HK-2 (cell line): ENCODE measurements around the gene APOBEC3G.

Source experiments
- DNase-seq: peaks from one replicate; pipeline ENCODE4 v3.0.0-alpha.2; 2018; ENCODE audit not compliant: unreplicated experiment

APOBEC3G gene

GRCh38 chr22:39091126-39092081 is 14.3 kb downstream of the APOBEC3G start:
- DNase-seq = no peak

GRCh38 chr22:39092111-39092862 is 15.2 kb downstream of the APOBEC3G start:
- DNase-seq = no peak

- DNase-seq = no peak
These were observed 17.8 kb downstream of the APOBEC3G start for GRCh38 chr22:39094717-39095389.

- DNase-seq = no peak
These were observed 18.9 kb downstream of the APOBEC3G start for GRCh38 chr22:39095971-39096370.

GRCh38 chr22:39097098-39098020 is 20.3 kb downstream of the APOBEC3G start, which contains the start of gene APOBEC3H:
Gene APOBEC3H, plus strand, starts transcription at chr22:39097244. Its CDS starts 3,035 bp downstream, at chr22:39100279.
- no peak for DNase-seq

- DNase-seq = no peak
These were observed 21.0 kb downstream of the APOBEC3G start for GRCh38 chr22:39098026-39098425.

GRCh38 chr22:39098576-39098975 is 21.5 kb downstream of the APOBEC3G start:
- DNase-seq = no peak

- DNase-seq = no peak
These were observed 24.2 kb downstream of the APOBEC3G start for GRCh38 chr22:39101226-39101625.

GRCh38 chr22:39103431-39103830 is 26.4 kb downstream of the APOBEC3G start:
- no peak for DNase-seq

GRCh38 chr22:39106326-39106725 is 29.3 kb downstream of the APOBEC3G start:
- DNase-seq = no peak

GRCh38 chr22:39108487-39108886 is 31.4 kb downstream of the APOBEC3G start:
- DNase-seq = no peak

- DNase-seq = no peak
These were observed 32.3 kb downstream of the APOBEC3G start for GRCh38 chr22:39109361-39109760.

- no peak for DNase-seq
These were observed 33.8 kb downstream of the APOBEC3G start for GRCh38 chr22:39110631-39111561.

GRCh38 chr22:39114112-39114511 is 37.0 kb downstream of the APOBEC3G start:
- DNase-seq = no peak

GRCh38 chr22:39115570-39115969 is 38.5 kb downstream of the APOBEC3G start:
- no peak for DNase-seq

- DNase-seq = no peak
These were observed 39.0 kb downstream of the APOBEC3G start for GRCh38 chr22:39115977-39116621.

- DNase-seq = peak; percentile 37
These were observed 40.6 kb downstream of the APOBEC3G start for GRCh38 chr22:39117585-39118191.

GRCh38 chr22:39120983-39121382 is 43.9 kb downstream of the APOBEC3G start:
- no peak for DNase-seq
